Measurements from ENCODE around the gene TTC38.
A peak's percentile ranks its signal among the peaks of the same experiment; 100 is the strongest.
"Not testable (repeated sequence)": the region's sequence is repeated elsewhere in the genome, so short reads cannot be mapped to it uniquely, and the experiment has no call there.

Gene TTC38

GRCh38 chr22:46296257-46297150 lies 28.7 kb downstream of the TTC38 start, which contains the start of gene GTSE1:
TSS of gene GTSE1 (plus strand) at chr22:46296870. CDS start at chr22:46297401, 531 bp downstream.
- DNase-seq (ENCODE audit: low read depth) = peak; percentile 92

- DNase-seq (ENCODE audit: low read depth) = no peak
Observed at GRCh38 chr22:46297151-46297812, 29.5 kb downstream of the TTC38 start.

- no peak for DNase-seq (ENCODE audit: low read depth)
Observed at GRCh38 chr22:46299101-46299500, 31.3 kb downstream of the TTC38 start.

- DNase-seq (ENCODE audit: low read depth) = no peak
Observed at GRCh38 chr22:46300491-46300890, 32.7 kb downstream of the TTC38 start.

GRCh38 chr22:46303347-46303965 lies 35.6 kb downstream of the TTC38 start:
- DNase-seq (ENCODE audit: low read depth) = no peak

- no peak for DNase-seq (ENCODE audit: low read depth)
Observed at GRCh38 chr22:46308283-46308988, 40.6 kb downstream of the TTC38 start.

- no peak for DNase-seq (ENCODE audit: low read depth)
Observed at GRCh38 chr22:46309526-46310085, 41.8 kb downstream of the TTC38 start.

GRCh38 chr22:46312056-46312455 lies 44.2 kb downstream of the TTC38 start:
- DNase-seq (ENCODE audit: low read depth) = no peak

- not testable (repeated sequence) for DNase-seq (ENCODE audit: low read depth)
Observed at GRCh38 chr22:46312848-46313247, 45.0 kb downstream of the TTC38 start.

- DNase-seq (ENCODE audit: low read depth) = no peak
Observed at GRCh38 chr22:46315976-46316375, 48.2 kb downstream of the TTC38 start.

GRCh38 chr22:46317646-46318045 lies 49.8 kb downstream of the TTC38 start:
- no peak for DNase-seq (ENCODE audit: low read depth)

GRCh38 chr22:46318576-46318975 lies 50.8 kb downstream of the TTC38 start:
- DNase-seq (ENCODE audit: low read depth) = no peak

GRCh38 chr22:46319319-46319718 lies 51.5 kb downstream of the TTC38 start:
- DNase-seq (ENCODE audit: low read depth) = no peak

- no peak for DNase-seq (ENCODE audit: low read depth)
Observed at GRCh38 chr22:46320166-46320710, 52.4 kb downstream of the TTC38 start.

GRCh38 chr22:46320716-46321386 lies 53.0 kb downstream of the TTC38 start:
- DNase-seq (ENCODE audit: low read depth) = no peak

- DNase-seq (ENCODE audit: low read depth) = no peak
Observed at GRCh38 chr22:46322711-46323110, 54.9 kb downstream of the TTC38 start.

- no peak for DNase-seq (ENCODE audit: low read depth)
Observed at GRCh38 chr22:46323162-46323561, 55.4 kb downstream of the TTC38 start.

GRCh38 chr22:46326066-46326680 lies 58.4 kb downstream of the TTC38 start:
- DNase-seq (ENCODE audit: low read depth) = no peak

- DNase-seq (ENCODE audit: low read depth) = no peak
Observed at GRCh38 chr22:46327691-46328465, 60.1 kb downstream of the TTC38 start.

GRCh38 chr22:46328797-46329196 lies 61.0 kb downstream of the TTC38 start:
- DNase-seq (ENCODE audit: low read depth) = no peak

Data from HS-5 (cell line).